Esophagus muscularis mucosa (tissue), 3 donors: Measurements from ENCODE around the gene ABHD17C.

ENCODE experiments used
- POLR2AphosphoS5 ChIP-seq, 2 donors: sonication (generic); formaldehyde crosslinking; IDR thresholded peaks; one replicate each; pipeline ENCODE4 v1.6.1; 2017; ENCODE audit warnings: antibody characterized with exemption in 2 of 2
- TF ChIP-seq, protein P1 (sequence below), 3 experiments: fragments of 200-600 bp in 2 of 3; fragments of 450-650 bp in 1 of 3; sonication (generic) in 2 of 3; IDR thresholded peaks; one replicate each; pipeline ENCODE4 v1.5.1; 2017 to 2019; ENCODE audit warnings: antibody characterized with exemption in 3 of 3, mild to moderate bottlenecking in 2 of 3, moderate library complexity in 1 of 3

DNA sequence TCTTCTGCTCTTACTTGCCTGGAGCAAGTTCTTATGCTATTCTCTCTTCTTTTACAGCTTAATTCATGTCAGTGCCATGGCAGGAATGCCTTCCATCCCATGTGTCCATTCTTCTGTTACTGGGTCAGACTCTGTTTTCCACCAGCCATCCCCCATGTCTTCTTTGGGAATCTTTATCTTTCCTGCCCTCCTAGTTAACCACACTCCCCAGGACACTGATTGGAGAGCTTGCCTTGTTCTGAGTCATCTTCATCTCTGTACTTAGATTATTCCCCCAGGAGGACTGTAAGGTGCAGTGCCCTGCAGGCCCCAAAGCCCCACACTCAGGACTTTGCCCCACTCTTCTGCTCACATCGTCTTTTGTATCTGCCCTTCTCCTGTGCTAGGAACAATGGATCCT is 3.6 kb downstream of the ABHD17C start:
- TF ChIP-seq, protein P1, sequence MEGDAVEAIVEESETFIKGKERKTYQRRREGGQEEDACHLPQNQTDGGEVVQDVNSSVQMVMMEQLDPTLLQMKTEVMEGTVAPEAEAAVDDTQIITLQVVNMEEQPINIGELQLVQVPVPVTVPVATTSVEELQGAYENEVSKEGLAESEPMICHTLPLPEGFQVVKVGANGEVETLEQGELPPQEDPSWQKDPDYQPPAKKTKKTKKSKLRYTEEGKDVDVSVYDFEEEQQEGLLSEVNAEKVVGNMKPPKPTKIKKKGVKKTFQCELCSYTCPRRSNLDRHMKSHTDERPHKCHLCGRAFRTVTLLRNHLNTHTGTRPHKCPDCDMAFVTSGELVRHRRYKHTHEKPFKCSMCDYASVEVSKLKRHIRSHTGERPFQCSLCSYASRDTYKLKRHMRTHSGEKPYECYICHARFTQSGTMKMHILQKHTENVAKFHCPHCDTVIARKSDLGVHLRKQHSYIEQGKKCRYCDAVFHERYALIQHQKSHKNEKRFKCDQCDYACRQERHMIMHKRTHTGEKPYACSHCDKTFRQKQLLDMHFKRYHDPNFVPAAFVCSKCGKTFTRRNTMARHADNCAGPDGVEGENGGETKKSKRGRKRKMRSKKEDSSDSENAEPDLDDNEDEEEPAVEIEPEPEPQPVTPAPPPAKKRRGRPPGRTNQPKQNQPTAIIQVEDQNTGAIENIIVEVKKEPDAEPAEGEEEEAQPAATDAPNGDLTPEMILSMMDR (IDR thresholded peaks at IDR 0.05), result no peak
- no peak for TF ChIP-seq POLR2AphosphoS5 (IDR thresholded peaks at IDR 0.05)
